Prostate gland (tissue), 2 donors: ENCODE data around the gene MLIP.

Source experiments
- CTCF ChIP-seq, 4 experiments: fragments of 200-600 bp in 2 of 4; fragments of 450-650 bp in 2 of 4; sonication (generic) in 2 of 4; IDR thresholded peaks; 1 replicate in 3 of 4; 2 replicates in 1 of 4; pipeline ENCODE4 v1.5.1; 2016 to 2019; ENCODE audit warnings: antibody characterized with exemption in 4 of 4, mild to moderate bottlenecking in 2 of 4, moderate library complexity in 2 of 4
- POLR2A ChIP-seq: fragments of 450-650 bp; IDR thresholded peaks from one replicate; pipeline ENCODE4 v1.6.1; 2016; ENCODE audit warnings: antibody characterized with exemption, mild to moderate bottlenecking
- POLR2AphosphoS5 ChIP-seq: sonication (generic); formaldehyde crosslinking; IDR thresholded peaks from one replicate; pipeline ENCODE4 v1.6.1; 2017; ENCODE audit warnings: antibody characterized with exemption

GRCh38 chr6:54125493-54125892, 14.2 kb downstream of the MLIP start:
- TF ChIP-seq CTCF (IDR thresholded peaks at IDR 0.05) (no peak), POLR2AphosphoS5 (no peak), POLR2A (no peak)
